ELR (cell line): Measurements from ENCODE around the gene MRPL17.
A peak's percentile ranks its signal among the peaks of the same experiment; 100 is the strongest.
"Not testable (repeated sequence)": the region's sequence is repeated elsewhere in the genome, so short reads cannot be mapped to it uniquely, and the experiment has no call there.

Experiments
- DNase-seq: peaks from one replicate; pipeline ENCODE4 v3.0.0-alpha.2; 2015; ENCODE audit warnings: low read depth

Gene MRPL17

GRCh38 chr11:6682936-6683861 lies at the start of gene MRPL17:
TSS of gene MRPL17 (minus strand) at chr11:6683340. CDS start at chr11:6683296, 44 bp downstream.
- DNase-seq: peak; percentile 99

- DNase-seq: no peak
These were observed 45.0 kb upstream of the MRPL17 start for GRCh38 chr11:6727971-6728760.

GRCh38 chr11:6725386-6725896 lies 42.3 kb upstream of the MRPL17 start:
- DNase-seq: no peak

GRCh38 chr11:6724013-6724412 lies 40.9 kb upstream of the MRPL17 start:
- DNase-seq: no peak

- DNase-seq: no peak
These were observed 38.2 kb upstream of the MRPL17 start for GRCh38 chr11:6721343-6721742.

- DNase-seq: no peak
These were observed 36.4 kb upstream of the MRPL17 start for GRCh38 chr11:6719576-6719975.

GRCh38 chr11:6717426-6717825 lies 34.3 kb upstream of the MRPL17 start:
- DNase-seq: no peak

GRCh38 chr11:6711552-6711951 lies 28.4 kb upstream of the MRPL17 start:
- peak; percentile 37 for DNase-seq

GRCh38 chr11:6708876-6709275 lies 25.7 kb upstream of the MRPL17 start:
- no peak for DNase-seq

- DNase-seq: peak; percentile 73
These were observed 22.9 kb upstream of the MRPL17 start for GRCh38 chr11:6705905-6706535.

- peak; percentile 81 for DNase-seq
These were observed 20.3 kb upstream of the MRPL17 start for GRCh38 chr11:6703247-6704063.

- not testable (repeated sequence) for DNase-seq
These were observed 18.8 kb upstream of the MRPL17 start for GRCh38 chr11:6701955-6702354.

GRCh38 chr11:6695377-6695776 lies 12.2 kb upstream of the MRPL17 start:
- DNase-seq: peak; percentile 70

GRCh38 chr11:6694229-6694535 lies 11.0 kb upstream of the MRPL17 start:
- DNase-seq: no peak

GRCh38 chr11:6693342-6694228 lies 10.4 kb upstream of the MRPL17 start:
- DNase-seq: peak; percentile 94

GRCh38 chr11:6692128-6692527 lies 9.0 kb upstream of the MRPL17 start:
- DNase-seq: no peak

GRCh38 chr11:6690431-6691132 lies 7.4 kb upstream of the MRPL17 start:
- not testable (repeated sequence) for DNase-seq

GRCh38 chr11:6687876-6688275 lies 4.7 kb upstream of the MRPL17 start:
- DNase-seq: no peak

- DNase-seq: no peak
These were observed 2.9 kb upstream of the MRPL17 start for GRCh38 chr11:6686006-6686405.

GRCh38 chr11:6684068-6684467 lies 928 bp upstream of the MRPL17 start:
- DNase-seq: not testable (repeated sequence)
